ENCODE results near the gene ANKS6. TPM values are rescaled to one million over a fixed set of nuclear protein-coding genes. Genes with fewer than 3 reads are reported as not detected.

The ANKS6 gene
- total and polyA plus RNA-seq, 2 of the 8 experiments (the other 6 are each of a cell fraction or from before 2014, with no cell fraction given), result 34.1 to 56.3 TPM

GRCh38 chr9:98790842-98791607, 5.3 kb downstream of the ANKS6 start (continued):
- TF ChIP-seq CHD1 (IDR thresholded peaks at IDR 0.05; ENCODE audit: low read depth, low read length) (no peak), KDM1A (IDR thresholded peaks at IDR 0.05; ENCODE audit: borderline replicate concordance, low read length) (no peak), PHF8 (conservative IDR thresholded peaks at IDR 0.05; ENCODE audit: low read depth, low read length) (no peak), SIN3A (conservative IDR thresholded peaks at IDR 0.05 in 1 of 2, IDR thresholded peaks at IDR 0.05 in 1 of 2; ENCODE audit: low read depth in 1 of 2, low read length in 2 of 2) (no peak), HDAC2 (IDR thresholded peaks at IDR 0.05; ENCODE audit: borderline replicate concordance in 1 of 2, low read depth in 2 of 2, low read length in 2 of 2) (no peak), MAX (IDR thresholded peaks at IDR 0.05) (peak; percentile 28; the same call in 1 of the 2 replicates), SIX5 (IDR thresholded peaks at IDR 0.05; ENCODE audit: low read depth, low read length) (no peak), RAD21 (IDR thresholded peaks at IDR 0.05 in 1 of 2, conservative IDR thresholded peaks at IDR 0.05 in 1 of 2; ENCODE audit: low read depth in 2 of 2, low read length in 2 of 2) (peak; percentile 34 to 53), TAF1 (IDR thresholded peaks at IDR 0.05; ENCODE audit: low read depth, low read length) (peak; percentile 47; the same call in 1 of the 2 replicates), SP2 (IDR thresholded peaks at IDR 0.05; ENCODE audit: low read length) (no peak), YY1 (IDR thresholded peaks at IDR 0.05; ENCODE audit: low read depth, low read length) (peak; percentile 74), CEBPB (IDR thresholded peaks at IDR 0.05; ENCODE audit: low read depth, low read length) (no peak), HDAC6 (IDR thresholded peaks at IDR 0.05; ENCODE audit: low read depth, low read length) (no peak), CTCF (IDR thresholded peaks at IDR 0.05; ENCODE audit: control extremely low read depth in 1 of 3, insufficient read depth in 1 of 3, low read depth in 1 of 3, low read length in 3 of 3) (peak; percentile 80 to 98 (median 96)), RBBP5 (IDR thresholded peaks at IDR 0.05; ENCODE audit: borderline replicate concordance, low read depth, low read length) (no peak), CREB1 (IDR thresholded peaks at IDR 0.05) (peak; percentile 53), ZNF274 (IDR thresholded peaks at IDR 0.05; ENCODE audit: borderline replicate concordance, extremely low read depth, low read length) (no peak), EZH2 (IDR thresholded peaks at IDR 0.05; ENCODE audit: low read depth, low read length, severe bottlenecking) (no peak), NANOG (IDR thresholded peaks at IDR 0.05; ENCODE audit: insufficient read depth, low read depth, low read length, poor library complexity, severe bottlenecking) (no peak), GTF2F1 (IDR thresholded peaks at IDR 0.05; ENCODE audit: borderline replicate concordance, low read depth, low read length) (no peak)

Measured in H1 (cell line).